ENCODE measurements around the gene ECI2.

- TF ChIP-seq POLR2AphosphoS5 (IDR thresholded peaks at IDR 0.05; ENCODE audit: borderline replicate concordance, low read depth, low read length) (no peak), EZH2 (IDR thresholded peaks at IDR 0.05) (no peak)
Measured at GRCh38 chr6:4176907-4177306, 41.5 kb upstream of the ECI2 start.
